HEK293 (cell line): ENCODE data around the gene ZNF224.
A peak's percentile ranks its signal among the peaks of the same experiment; 100 is the strongest.

Source experiments
- AEBP2 ChIP-seq: fragments of 450-650 bp; formaldehyde crosslinking; IDR thresholded peaks from 2 replicates; pipeline ENCODE4 v1.5.1; 2016; ENCODE audit warnings: missing biosample characterization, missing genetic modification characterization, borderline replicate concordance
- HOXD13 ChIP-seq: sonication (generic); formaldehyde crosslinking; IDR thresholded peaks from 2 replicates; pipeline ENCODE4 v1.8.0; 2022; ENCODE audit warnings: missing genetic modification reagents, borderline replicate concordance
- KLF1 ChIP-seq: fragments of 450-650 bp; formaldehyde crosslinking; IDR thresholded peaks from 2 replicates; pipeline ENCODE4 v1.5.1; 2016; ENCODE audit warnings: missing biosample characterization, missing genetic modification characterization
- KLF16 ChIP-seq: fragments of 450-650 bp; formaldehyde crosslinking; IDR thresholded peaks from 2 replicates; pipeline ENCODE4 v1.5.1; 2017; ENCODE audit warnings: missing biosample characterization, missing genetic modification characterization
- KLF17 ChIP-seq: fragments of 450-650 bp; formaldehyde crosslinking; IDR thresholded peaks from 2 replicates; pipeline ENCODE4 v1.5.1; 2016; ENCODE audit warnings: missing biosample characterization, missing genetic modification characterization
- ZBTB10 ChIP-seq: fragments of 450-650 bp; formaldehyde crosslinking; IDR thresholded peaks from 2 replicates; pipeline ENCODE4 v1.5.1; 2016; ENCODE audit warnings: missing biosample characterization, missing genetic modification characterization
- ZBTB11 ChIP-seq: fragments of 450-650 bp; formaldehyde crosslinking; conservative IDR thresholded peaks from 2 replicates; pipeline ENCODE4 v1.5.1; 2016; ENCODE audit warnings: low read depth, missing biosample characterization, missing genetic modification characterization
- ZBTB48 ChIP-seq: fragments of 450-650 bp; formaldehyde crosslinking; IDR thresholded peaks from 2 replicates; pipeline ENCODE4 v1.5.1; 2016; ENCODE audit warnings: missing biosample characterization, missing genetic modification characterization
- ZBTB7A ChIP-seq: fragments of 450-650 bp; formaldehyde crosslinking; IDR thresholded peaks from 2 replicates; pipeline ENCODE4 v1.5.1; 2016; ENCODE audit warnings: low read depth, missing biosample characterization, missing genetic modification characterization
- ZBTB8A ChIP-seq: fragments of 450-650 bp; formaldehyde crosslinking; IDR thresholded peaks from 2 replicates; pipeline ENCODE4 v1.5.1; 2016; ENCODE audit warnings: missing biosample characterization, missing genetic modification characterization
- ZIC2 ChIP-seq: fragments of 450-650 bp; formaldehyde crosslinking; IDR thresholded peaks from 2 replicates; pipeline ENCODE4 v1.5.1; 2016; ENCODE audit warnings: missing biosample characterization, missing genetic modification characterization
- ZNF114 ChIP-seq: fragments of 450-650 bp; formaldehyde crosslinking; IDR thresholded peaks from 2 replicates; pipeline ENCODE4 v1.5.0; 2017; ENCODE audit warnings: missing biosample characterization, missing genetic modification characterization
- ZNF132 ChIP-seq: fragments of 450-650 bp; formaldehyde crosslinking; IDR thresholded peaks from 2 replicates; pipeline ENCODE4 v1.5.1; 2017; ENCODE audit warnings: missing biosample characterization, missing genetic modification characterization, borderline replicate concordance
- ZNF155 ChIP-seq: fragments of 450-650 bp; formaldehyde crosslinking; IDR thresholded peaks from 2 replicates; pipeline ENCODE4 v1.5.1; 2016; ENCODE audit warnings: missing biosample characterization, missing genetic modification characterization
- ZNF169 ChIP-seq: fragments of 450-650 bp; formaldehyde crosslinking; IDR thresholded peaks from 2 replicates; pipeline ENCODE4 v1.5.1; 2016; ENCODE audit warnings: missing biosample characterization, missing genetic modification characterization
- ZNF23 ChIP-seq: fragments of 450-650 bp; formaldehyde crosslinking; IDR thresholded peaks from 2 replicates; pipeline ENCODE4 v1.5.1; 2016; ENCODE audit warnings: missing biosample characterization, missing genetic modification characterization, borderline replicate concordance
- ZNF24 ChIP-seq: fragments of 450-650 bp; formaldehyde crosslinking; IDR thresholded peaks from 2 replicates; pipeline ENCODE4 v1.5.1; 2016; ENCODE audit warnings: missing biosample characterization, missing genetic modification characterization
- ZNF280D ChIP-seq: fragments of 450-650 bp; formaldehyde crosslinking; IDR thresholded peaks from 2 replicates; pipeline ENCODE4 v1.5.1; 2016; ENCODE audit warnings: missing biosample characterization, missing genetic modification characterization
- ZNF302 ChIP-seq: fragments of 450-650 bp; formaldehyde crosslinking; IDR thresholded peaks from 2 replicates; pipeline ENCODE4 v1.5.1; 2016; ENCODE audit warnings: missing biosample characterization, missing genetic modification characterization, low read depth
- ZNF488 ChIP-seq: fragments of 450-650 bp; formaldehyde crosslinking; IDR thresholded peaks from 2 replicates; pipeline ENCODE4 v1.5.1; 2016; ENCODE audit warnings: missing biosample characterization, missing genetic modification characterization
- ZNF521 ChIP-seq: fragments of 450-650 bp; formaldehyde crosslinking; IDR thresholded peaks from 2 replicates; pipeline ENCODE4 v1.5.1; 2017; ENCODE audit warnings: missing biosample characterization, mild to moderate bottlenecking, missing genetic modification characterization
- ZNF561 ChIP-seq: fragments of 450-650 bp; IDR thresholded peaks from 2 replicates; pipeline ENCODE4 v1.5.1; 2018; ENCODE audit warnings: missing biosample characterization, missing genetic modification characterization, borderline replicate concordance
- ZNF626 ChIP-seq: fragments of 450-650 bp; sonication (Bioruptor Pico); formaldehyde crosslinking; IDR thresholded peaks from 2 replicates; pipeline ENCODE4 v1.5.1; 2018; ENCODE audit warnings: missing biosample characterization, missing genetic modification characterization, inconsistent platforms
- ZNF701 ChIP-seq: fragments of 450-650 bp; formaldehyde crosslinking; IDR thresholded peaks from 2 replicates; pipeline ENCODE4 v1.5.1; 2016; ENCODE audit warnings: missing biosample characterization, missing genetic modification characterization
- ZNF768 ChIP-seq: fragments of 450-650 bp; formaldehyde crosslinking; IDR thresholded peaks from 2 replicates; pipeline ENCODE4 v1.5.1; 2018; ENCODE audit warnings: missing biosample characterization, mild to moderate bottlenecking, missing genetic modification characterization

Gene ZNF224

GRCh38 chr19:44141191-44142058, 47.3 kb downstream of the ZNF224 start, which contains the start of gene ZNF234 (continued):
- TF ChIP-seq ZBTB11 (tag by site-specific recombination) (peak; percentile 96), ZBTB10 (tag by site-specific recombination) (peak; percentile 96), ZNF521 (tag by site-specific recombination) (no peak), ZNF768 (tag by site-specific recombination) (peak; percentile 73; the same call in 1 of the 2 replicates), KLF1 (tag by site-specific recombination) (peak; percentile 54), ZBTB7A (tag by site-specific recombination) (peak; percentile 68; the same call in 1 of the 2 replicates), ZIC2 (tag by site-specific recombination) (no peak; the same call in 1 of the 2 replicates), ZNF24 (tag by site-specific recombination) (peak; percentile 80), ZNF155 (tag by site-specific recombination) (no peak), ZNF169 (tag by site-specific recombination) (no peak), ZNF280D (peak; percentile 93), ZNF561 (tag by site-specific recombination) (peak; percentile 18; the same call in 1 of the 2 replicates), ZBTB48 (tag by site-specific recombination) (peak; percentile 68), ZNF132 (tag by site-specific recombination) (no peak), ZNF23 (no peak), ZBTB8A (tag by site-specific recombination) (peak; percentile 68; the same call in 1 of the 2 replicates), ZNF488 (tag by site-specific recombination) (0 out of 2 replicates have a peak, but pooled peaks have one; percentile 33), HOXD13 (CRISPR knock-in tag) (no peak), ZNF302 (tag by site-specific recombination) (no peak), KLF17 (tag by site-specific recombination) (peak; percentile 87), AEBP2 (tag by site-specific recombination) (no peak), ZNF701 (tag by site-specific recombination) (no peak), KLF16 (tag by site-specific recombination) (peak; percentile 58), ZNF626 (tag by site-specific recombination) (no peak), ZNF114 (tag by site-specific recombination) (no peak)
